ENCODE measurements around the gene WFDC12.
A peak's percentile ranks its signal among the peaks of the same experiment; 100 is the strongest.

The WFDC12 gene

DNA sequence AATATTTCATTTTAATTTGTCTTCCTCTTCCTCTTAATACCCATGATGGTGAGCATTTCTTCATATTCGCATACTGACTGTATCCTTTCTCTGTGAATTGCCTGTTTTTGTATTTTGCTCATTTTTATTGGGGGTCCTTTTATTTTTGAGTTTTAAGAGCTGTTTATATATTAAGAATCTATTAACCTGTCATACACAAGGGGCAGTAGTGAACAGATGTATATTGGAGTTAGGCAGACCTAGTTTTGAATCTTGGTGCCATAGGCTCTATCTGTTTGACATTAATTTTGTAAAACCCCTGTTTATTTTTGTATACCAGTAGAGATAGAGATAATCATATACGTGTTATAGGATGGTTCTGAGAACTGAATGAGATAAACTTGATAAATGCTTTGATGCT, 6.2 kb downstream of the WFDC12 start:
- DNase-seq: no peak
- in situ Hi-C loops (cut with HindIII; ENCODE audit: low pct_ligation_motif_present, low pct_unique_long_range_greater_than_20kb, low sequenced_read_pairs): no loop called here

DNA sequence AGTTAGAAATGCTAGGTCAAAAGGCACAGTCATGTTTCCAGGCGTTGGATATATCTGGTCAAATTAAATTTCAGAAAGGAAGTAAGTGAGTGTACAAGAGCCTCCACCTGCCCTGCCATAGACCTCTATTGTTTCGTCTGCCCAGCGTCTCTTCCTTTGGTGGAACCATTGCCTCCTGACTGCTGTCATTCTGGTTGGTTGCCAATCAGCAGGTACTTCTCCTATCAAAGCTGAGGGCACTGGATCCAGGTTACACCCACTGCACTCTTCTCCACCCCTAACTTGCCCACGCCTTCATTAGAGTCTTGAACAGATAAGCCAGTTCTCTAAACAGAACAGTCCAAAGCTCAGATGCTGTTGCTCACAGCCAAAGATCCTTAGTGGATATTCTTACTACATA, 6.7 kb downstream of the WFDC12 start:
- in situ Hi-C loops (cut with HindIII; ENCODE audit: low pct_ligation_motif_present, low pct_unique_long_range_greater_than_20kb, low sequenced_read_pairs): no loop called here
- no peak for DNase-seq

DNA sequence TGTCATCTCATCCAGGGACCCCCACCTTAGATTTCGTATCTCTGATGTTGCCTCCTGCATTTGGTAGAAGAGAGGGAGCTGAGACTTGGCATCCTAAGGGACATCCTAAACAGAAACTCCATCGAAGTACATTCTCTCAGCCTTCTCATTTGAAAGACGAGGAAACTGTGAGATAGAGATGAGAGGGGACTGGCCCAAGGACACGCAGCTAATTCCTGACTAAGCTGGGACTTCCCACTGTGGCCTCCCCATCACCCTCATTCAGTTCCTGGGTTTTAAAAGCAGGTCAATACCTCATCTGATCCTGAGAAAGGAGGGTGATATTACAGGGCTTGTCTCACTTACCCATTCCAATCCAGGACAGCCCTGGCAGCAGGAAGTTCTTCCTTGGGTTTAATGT, 8.4 kb downstream of the WFDC12 start:
- in situ Hi-C loops (cut with HindIII; ENCODE audit: low pct_ligation_motif_present, low pct_unique_long_range_greater_than_20kb, low sequenced_read_pairs): no loop called here

DNA sequence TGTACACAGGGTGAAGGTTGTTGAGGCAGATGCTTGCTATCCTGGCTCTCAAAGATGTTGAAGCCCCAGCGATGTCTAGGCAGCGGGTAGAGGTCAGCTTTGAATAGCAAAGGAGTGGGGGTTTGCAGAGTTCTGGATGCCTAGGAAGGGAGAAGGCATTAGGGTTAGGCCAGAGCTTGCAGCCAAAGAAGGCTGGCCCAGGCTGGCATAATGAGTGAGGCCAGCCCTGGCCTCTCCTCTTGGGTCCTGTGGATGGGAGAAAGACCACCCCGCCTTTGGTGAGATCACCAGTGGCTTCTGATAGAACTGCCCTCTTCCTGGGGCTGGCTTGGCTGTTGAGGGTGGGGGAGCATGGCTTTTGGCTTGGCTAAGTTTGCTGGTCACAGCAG, 8.9 kb downstream of the WFDC12 start:
- no peak for DNase-seq
- in situ Hi-C loops (cut with HindIII; ENCODE audit: low pct_ligation_motif_present, low pct_unique_long_range_greater_than_20kb, low sequenced_read_pairs): no loop called here

More for the DNA sequence above, 8.4 kb downstream of the WFDC12 start:
- no peak for DNase-seq

DNA sequence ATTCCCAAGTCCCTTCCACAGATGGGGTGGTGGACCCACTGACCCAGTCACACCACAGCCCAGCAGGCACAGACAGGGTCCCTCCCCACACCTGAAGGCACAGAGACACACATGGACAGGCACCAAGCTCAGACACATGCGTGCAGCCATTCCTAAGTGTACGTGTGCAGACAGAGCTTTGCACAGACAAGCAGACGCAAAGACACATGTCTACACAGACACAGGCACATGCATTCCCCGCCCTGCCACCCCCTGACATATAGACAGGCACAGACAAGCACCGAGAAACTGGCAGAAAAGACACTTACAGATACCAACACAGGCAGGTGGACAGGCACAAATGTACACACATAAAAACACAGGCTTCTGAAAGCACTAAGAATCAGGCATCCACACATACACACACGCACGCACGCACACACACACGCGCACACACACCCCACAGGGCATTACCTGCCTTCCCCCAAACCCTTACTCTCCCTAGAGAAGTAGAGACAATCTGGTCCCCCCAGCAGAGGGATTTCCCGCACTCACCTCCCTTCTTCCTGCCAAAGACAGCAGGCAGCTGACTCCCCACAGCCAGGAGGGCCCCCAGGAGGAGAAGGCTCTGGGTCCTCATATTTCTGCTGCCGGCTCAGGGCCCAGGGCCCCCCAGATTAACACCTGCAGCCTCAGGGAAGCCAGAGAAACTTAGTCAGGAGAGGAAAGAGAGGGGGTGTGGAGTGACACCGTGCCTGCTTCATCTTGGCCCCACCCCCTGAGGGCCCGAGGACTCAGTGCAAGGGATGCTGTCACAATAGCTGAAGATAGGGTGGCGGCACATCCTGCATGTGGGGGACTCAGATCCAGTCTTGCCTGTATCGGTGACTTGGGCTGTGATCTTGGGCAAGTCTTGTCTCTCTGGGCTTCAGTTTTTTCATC, 9.5 kb downstream of the WFDC12 start, which contains the start of gene WFDC5:
Gene WFDC5, minus strand, starts transcription at position 710 of the 921 bp plus-strand sequence. Its CDS starts 91 bp downstream, at position 619.
- in situ Hi-C loops (cut with HindIII; ENCODE audit: low pct_ligation_motif_present, low pct_unique_long_range_greater_than_20kb, low sequenced_read_pairs): no loop called here
- no peak for DNase-seq

DNA sequence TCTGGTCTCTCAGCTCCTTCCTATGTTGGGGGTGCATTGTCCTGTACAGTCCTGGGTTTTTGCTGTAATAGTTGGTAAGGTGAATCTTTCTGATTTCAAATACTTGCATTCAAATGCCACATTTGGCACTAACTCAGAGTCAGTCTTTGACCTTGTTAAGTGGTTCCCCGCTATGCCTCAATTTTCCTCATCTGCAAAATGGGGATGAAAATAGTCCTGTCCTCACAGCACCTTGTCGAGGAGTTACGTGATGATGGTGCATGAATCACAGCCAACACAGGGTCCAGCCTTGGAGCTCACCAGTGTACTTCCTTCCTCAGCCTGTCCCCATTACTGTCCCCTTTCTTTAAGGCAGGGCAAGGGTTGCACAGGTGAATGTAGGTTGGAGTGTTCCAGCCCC, 10.4 kb downstream of the WFDC12 start:
- in situ Hi-C loops (cut with HindIII; ENCODE audit: low pct_ligation_motif_present, low pct_unique_long_range_greater_than_20kb, low sequenced_read_pairs): no loop called here
- no peak for DNase-seq

DNA sequence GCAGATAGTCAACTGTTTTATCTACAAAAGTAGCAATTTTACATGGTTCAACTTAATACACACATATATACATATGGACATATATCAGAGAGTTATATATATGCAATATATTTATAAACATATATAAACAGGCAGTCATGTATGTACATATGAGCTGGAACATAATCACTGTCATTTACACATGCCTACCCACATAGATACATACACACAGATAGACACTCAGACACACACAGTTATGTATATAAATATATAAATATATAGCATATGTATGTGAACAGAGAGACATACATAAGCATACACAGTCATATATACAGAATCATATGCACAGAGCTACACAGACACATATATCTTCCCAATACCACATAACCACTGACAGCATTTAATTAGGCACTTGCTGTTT, 11.5 kb downstream of the WFDC12 start:
- in situ Hi-C loops (cut with HindIII; ENCODE audit: low pct_ligation_motif_present, low pct_unique_long_range_greater_than_20kb, low sequenced_read_pairs): no loop called here
- no peak for DNase-seq

DNA sequence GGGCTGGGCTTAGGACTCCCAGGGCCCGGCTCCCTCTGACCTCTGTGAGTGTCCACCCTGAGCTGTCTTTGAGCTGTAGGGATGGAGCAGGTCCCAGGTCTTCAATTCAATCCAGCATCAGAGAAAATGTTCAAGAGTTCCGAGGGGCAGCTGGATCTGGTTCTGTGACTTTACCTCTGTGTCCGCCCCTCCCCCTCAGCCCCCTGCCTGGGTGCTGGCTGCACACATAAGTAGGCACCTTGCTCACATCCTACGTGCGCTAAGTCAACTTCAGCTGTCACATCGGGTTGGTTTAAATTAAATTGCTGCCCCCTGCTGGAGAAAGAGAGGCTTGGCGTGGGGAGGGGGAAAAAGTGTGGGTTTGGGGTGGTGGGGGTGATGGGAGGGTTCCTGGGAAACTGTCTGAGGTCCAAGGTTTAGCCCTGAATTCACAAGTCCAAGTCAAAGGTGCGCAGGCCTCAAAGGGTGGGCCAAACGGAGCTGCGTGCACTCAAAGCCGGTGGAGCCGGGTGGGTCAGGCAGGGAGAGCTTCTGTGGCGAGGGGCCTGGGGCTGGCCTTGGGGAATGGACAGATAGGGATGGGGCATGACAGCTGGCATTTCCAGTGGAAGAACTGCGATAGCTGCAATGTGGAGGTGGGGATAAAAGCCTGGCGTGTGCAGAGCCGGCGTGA, 12.3 kb downstream of the WFDC12 start:
- in situ Hi-C loops (cut with HindIII; ENCODE audit: low pct_ligation_motif_present, low pct_unique_long_range_greater_than_20kb, low sequenced_read_pairs): no loop called here
- peak; percentile 24 for DNase-seq

DNA sequence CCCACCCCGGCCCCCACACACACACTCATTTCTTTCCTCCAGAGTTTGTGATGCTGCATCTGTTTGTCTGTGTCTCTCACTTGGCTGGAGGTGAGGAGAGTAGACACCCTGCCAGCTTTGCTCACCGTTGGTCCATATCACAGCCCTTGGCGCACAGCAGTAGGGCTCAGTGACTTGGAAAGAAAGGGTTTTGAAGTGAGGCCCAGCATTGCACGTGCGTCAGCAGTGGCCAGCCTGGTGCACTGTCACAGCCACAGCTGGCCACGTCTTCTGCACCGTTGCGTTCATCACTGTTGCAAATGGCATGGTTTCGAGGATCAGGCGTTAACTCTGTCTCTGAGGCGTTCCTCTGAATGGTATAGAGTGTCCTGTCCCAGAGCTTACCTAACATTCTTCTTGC, 13.0 kb downstream of the WFDC12 start:
- DNase-seq: no peak
- in situ Hi-C loops (cut with HindIII; ENCODE audit: low pct_ligation_motif_present, low pct_unique_long_range_greater_than_20kb, low sequenced_read_pairs): no loop called here

DNA sequence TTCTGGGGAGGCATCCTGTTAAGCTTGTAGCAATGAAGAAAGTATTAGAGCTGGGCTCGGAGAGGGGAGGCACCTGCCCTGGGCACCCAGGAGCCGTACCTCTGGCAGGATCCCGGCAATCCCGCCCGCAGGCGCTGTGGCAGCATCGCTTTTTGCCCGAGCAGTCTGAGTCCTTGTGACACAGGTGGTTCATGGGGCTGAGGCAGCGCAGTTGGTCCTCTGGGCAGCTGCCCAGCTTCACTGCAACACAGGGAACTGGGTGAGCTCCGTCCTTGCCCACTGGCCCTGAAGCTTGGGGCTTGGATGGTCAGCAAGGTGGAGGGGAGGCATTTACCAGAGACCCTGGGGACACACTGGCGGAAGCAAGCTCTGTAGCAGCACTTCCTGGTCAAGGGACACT, 14.0 kb downstream of the WFDC12 start:
- in situ Hi-C loops (cut with HindIII; ENCODE audit: low pct_ligation_motif_present, low pct_unique_long_range_greater_than_20kb, low sequenced_read_pairs): no loop called here
- DNase-seq: no peak

DNA sequence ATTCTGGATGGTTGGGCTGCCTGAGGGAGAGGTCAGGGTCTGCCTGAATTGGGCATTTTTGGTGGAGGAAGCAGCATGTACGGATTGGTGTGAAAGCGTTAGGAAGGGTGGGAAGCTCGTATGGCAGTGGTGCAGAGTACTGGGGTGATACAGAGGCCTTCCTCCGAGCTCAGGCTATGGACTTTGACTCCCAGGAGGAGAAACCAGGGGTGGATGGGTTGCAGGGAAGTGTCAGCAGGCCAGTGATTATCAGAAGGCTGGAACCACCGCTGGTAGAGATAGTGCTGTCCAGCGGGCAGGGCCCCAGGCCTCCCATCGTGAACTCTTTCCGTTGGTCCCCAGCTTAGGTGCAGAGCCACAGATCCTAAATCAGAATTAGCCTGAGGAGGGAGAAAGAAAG, 14.6 kb downstream of the WFDC12 start:
- in situ Hi-C loops (cut with HindIII; ENCODE audit: low pct_ligation_motif_present, low pct_unique_long_range_greater_than_20kb, low sequenced_read_pairs): no loop called here
- no peak for DNase-seq

DNA sequence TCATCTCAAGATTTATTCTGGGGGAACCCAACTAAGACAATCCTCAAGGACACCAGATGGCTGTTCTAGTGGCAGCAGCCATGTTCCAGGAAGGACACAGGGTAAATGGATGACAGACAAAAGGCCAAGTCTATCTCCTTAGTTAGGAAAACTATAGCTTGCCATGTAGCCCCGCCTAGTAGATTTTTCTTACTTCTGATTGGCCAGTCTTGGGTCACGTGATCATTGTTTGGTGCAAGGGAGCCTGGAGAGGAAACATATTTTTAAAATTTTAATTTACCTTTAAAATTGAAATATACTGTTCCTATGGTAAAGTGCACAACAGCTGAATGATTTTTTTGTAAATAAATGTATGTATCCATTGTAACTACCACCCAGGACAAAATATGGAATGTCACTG, 18.9 kb downstream of the WFDC12 start:
- in situ Hi-C loops (cut with HindIII; ENCODE audit: low pct_ligation_motif_present, low pct_unique_long_range_greater_than_20kb, low sequenced_read_pairs): no loop called here
- peak; percentile 57 for DNase-seq

DNA sequence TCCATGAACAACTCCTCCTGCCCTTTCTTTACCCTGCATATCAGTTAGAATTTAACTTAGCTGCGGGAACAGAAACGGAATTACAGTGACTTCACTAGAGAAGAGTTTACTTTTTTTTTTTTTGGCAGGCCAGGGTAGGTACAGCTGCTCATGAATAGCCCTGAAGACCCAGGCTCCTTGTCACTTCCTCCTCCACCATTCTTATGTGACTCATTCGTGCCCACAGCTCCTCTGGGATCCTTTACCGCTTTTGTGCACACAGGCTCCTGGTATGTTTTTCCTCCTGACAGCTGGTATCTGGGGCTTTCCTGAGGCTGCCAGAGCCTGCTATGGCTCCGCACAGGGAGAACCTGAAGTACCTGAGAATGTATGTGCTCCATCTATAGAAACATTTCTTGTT, 19.5 kb downstream of the WFDC12 start:
- in situ Hi-C loops (cut with HindIII; ENCODE audit: low pct_ligation_motif_present, low pct_unique_long_range_greater_than_20kb, low sequenced_read_pairs): no loop called here
- DNase-seq: peak; percentile 88

DNA sequence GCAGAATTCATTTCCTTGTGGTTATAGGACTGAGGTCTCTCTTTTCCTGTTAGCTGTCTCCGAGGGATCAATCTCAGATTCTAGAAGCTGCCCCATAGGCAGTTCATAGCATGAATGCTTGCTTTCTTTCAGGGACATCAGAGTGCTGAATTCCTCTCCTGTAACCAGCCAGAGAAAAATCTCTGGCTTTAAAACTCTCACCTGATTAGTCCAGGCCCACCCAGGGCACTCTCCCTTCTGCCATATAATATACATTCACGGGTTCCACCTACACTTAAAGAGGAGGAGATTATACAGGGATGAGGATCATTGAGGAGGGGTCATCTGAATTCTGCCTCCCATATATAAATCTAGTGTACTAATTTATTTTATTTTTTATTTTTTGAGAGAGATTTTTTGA, 21.2 kb downstream of the WFDC12 start:
- DNase-seq: no peak
- in situ Hi-C loops (cut with HindIII; ENCODE audit: low pct_ligation_motif_present, low pct_unique_long_range_greater_than_20kb, low sequenced_read_pairs): no loop called here

DNA sequence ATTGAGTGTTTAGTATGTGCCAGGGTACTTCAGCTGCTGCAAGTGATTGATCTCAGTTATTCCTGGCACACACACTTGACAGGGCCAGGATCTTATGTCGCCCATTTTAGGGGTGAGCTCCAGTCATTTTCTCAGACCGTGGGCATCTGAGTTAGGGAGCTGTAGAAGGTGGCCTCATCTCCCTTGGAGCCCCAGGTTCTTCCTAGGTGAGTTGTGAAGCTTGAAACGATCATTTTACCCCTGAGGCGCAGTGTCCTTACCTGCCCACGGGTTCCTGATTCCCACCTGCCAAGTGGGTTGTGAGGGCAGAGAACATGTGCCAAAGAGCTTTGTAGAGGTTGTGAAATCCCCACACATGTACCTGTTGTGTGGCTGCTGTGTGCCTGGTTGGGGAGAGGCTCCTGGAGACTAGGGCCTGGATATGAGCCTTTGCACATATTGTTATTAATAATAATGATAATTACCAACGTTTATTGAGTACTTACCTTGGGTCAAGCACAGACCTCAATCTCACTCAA, 22.9 kb downstream of the WFDC12 start:
- in situ Hi-C loops (cut with HindIII; ENCODE audit: low pct_ligation_motif_present, low pct_unique_long_range_greater_than_20kb, low sequenced_read_pairs): no loop called here
- no peak for DNase-seq

DNA sequence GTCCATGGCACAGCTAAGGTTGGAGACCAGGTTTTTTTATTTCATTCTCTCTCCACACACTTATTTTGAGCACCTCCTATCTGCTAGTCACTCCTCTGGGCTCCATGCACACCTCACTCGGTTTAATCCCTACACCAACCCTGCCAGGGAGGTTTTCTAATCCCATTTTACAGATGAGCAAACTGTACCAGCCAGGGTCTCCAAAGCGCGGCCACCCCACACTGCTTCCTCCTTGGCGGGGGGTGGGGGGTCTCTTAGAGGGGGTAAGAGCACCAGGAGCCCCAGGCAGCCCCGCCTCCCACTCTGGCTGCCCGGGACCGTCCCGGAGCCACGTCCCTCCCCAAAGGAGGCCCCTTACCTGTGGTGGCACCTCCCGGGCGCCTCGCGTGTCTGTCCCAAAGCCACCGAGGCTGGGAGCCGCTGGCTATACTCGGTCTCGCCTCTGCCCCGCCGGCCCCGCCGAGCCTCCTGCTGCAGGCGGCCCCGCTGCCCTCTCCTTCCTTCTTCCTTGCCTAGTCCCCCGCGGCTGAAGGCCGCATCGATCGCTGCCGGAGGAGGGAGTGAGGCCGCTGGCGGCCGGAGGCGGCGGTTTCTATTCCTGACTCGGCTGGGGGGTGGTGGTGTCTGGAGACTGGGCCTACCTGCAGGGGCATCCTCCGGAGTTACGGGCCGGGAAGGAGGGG, 23.6 kb downstream of the WFDC12 start, which contains the start of gene KCNS1:
Gene KCNS1, minus strand, starts transcription at position 565 of the 683 bp plus-strand sequence. CDS start 1,891 bp downstream, outside the sequence.
- DNase-seq: no peak
- in situ Hi-C loops (cut with HindIII; ENCODE audit: low pct_ligation_motif_present, low pct_unique_long_range_greater_than_20kb, low sequenced_read_pairs): no loop called here

DNA sequence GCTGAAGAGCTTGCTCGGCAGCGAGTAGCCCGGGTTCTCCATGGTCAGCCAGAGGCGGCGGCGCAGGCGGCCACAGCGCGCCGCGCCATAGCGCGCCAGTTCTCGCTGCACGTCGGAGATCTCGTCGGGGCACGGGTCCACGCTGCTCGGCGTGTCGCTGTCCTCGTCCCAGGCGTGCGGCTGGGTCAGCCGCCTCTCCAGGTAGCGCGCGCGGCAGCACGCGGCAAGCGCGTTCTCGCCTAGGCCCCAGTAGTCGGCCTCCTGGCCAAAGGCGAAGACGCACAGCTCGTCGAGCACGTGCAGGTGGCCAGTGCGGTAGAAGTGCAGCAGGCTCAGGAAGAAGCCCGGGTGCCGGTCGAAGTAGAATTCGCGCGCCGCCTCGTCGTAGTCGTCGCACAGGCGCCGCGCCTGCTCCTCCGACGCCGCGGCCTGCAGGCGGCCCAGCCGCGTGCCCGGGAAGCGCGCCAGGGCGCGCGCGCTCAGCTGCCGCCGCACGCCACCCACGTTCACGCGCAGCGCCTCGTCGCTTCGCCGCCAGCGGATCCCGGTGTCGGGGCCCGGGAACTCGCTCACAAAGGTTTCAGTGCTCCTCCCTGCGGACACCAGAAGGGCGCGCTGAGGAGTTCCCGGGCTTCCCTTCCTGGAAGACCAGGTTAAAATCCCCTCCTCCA, 26.0 kb downstream of the WFDC12 start:
- in situ Hi-C loops (cut with HindIII; ENCODE audit: low pct_ligation_motif_present, low pct_unique_long_range_greater_than_20kb, low sequenced_read_pairs): no loop called here

DNA sequence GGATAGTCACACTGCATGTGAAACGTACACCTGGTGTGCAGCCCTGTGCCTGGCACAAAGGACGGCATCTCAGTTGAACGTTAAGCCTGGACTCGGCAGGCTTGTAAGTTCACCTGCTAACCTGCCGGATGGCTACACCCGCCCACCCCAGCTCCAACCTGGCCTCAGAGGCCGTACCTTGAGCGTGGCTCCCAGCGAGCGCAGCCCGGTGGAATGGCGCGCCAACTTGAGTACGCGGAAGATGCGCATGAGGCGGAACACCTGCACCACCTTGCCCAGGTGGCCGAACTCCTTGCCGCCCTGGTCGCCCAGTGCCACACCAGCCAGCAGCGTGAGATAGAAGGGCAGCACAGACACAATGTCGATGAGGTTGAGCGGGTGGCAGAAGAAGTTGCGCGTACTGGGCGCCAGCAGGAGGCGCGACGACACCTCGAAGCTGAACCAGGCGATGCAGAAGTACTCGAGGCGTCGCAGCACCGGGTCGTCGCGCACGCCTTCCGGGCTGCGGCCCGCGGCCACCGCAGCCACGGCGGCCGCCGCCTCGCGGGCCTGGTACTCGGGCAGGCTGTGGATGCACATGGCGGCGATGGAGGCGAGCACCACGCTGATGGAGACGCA, 26.7 kb downstream of the WFDC12 start:
- in situ Hi-C loops (cut with HindIII; ENCODE audit: low pct_ligation_motif_present, low pct_unique_long_range_greater_than_20kb, low sequenced_read_pairs): no loop called here
- DNase-seq: no peak

More for the DNA sequence above, 26.0 kb downstream of the WFDC12 start:
- no peak for DNase-seq
